HepG2 (cell line): ENCODE results near the gene ZNF155. TPM values are rescaled to one million over a fixed set of nuclear protein-coding genes. Genes with fewer than 3 reads are reported as not detected.

Source experiments
- ELK4 ChIP-seq: sonication (generic); formaldehyde crosslinking; IDR thresholded peaks from 2 replicates; pipeline ENCODE4 v1.9.0; 2021; ENCODE audit warnings: missing genetic modification reagents, borderline replicate concordance
- GATAD2A ChIP-seq: IDR thresholded peaks from 2 replicates; pipeline ENCODE4 v1.6.1; 2016
- HBP1 ChIP-seq: IDR thresholded peaks from 2 replicates; pipeline ENCODE4 v1.6.1; 2016; ENCODE audit warnings: low read depth, control low read depth
- HNF4A ChIP-seq: sonication (generic); formaldehyde crosslinking; IDR thresholded peaks from 2 replicates; pipeline ENCODE4 v1.4.0; 2020; ENCODE audit warnings: missing genetic modification reagents
- KDM2A ChIP-seq: sonication (generic); formaldehyde crosslinking; IDR thresholded peaks from 2 replicates; pipeline ENCODE4 v1.4.0; 2020; ENCODE audit warnings: low read depth, missing genetic modification reagents, borderline replicate concordance
- KLF9 ChIP-seq: IDR thresholded peaks from 2 replicates; pipeline ENCODE4 v1.6.1; 2016; ENCODE audit warnings: low read depth
- MED8 ChIP-seq: sonication (generic); formaldehyde crosslinking; IDR thresholded peaks from 2 replicates; pipeline ENCODE4 v1.8.1; 2023; ENCODE audit warnings: mild to moderate bottlenecking, missing genetic modification reagents; ENCODE audit not compliant: insufficient replicate concordance
- NONO ChIP-seq, 2 experiments: fragments of 450-650 bp in 1 of 2; sonication (generic) in 1 of 2; formaldehyde crosslinking in 1 of 2; IDR thresholded peaks in 1 of 2; conservative IDR thresholded peaks in 1 of 2; 2 replicates each; pipeline versions ENCODE4 v1.6.1 to v1.8.0; 2017 to 2022; ENCODE audit warnings: mild to moderate bottlenecking in 1 of 2, missing genetic modification reagents in 1 of 2, moderate library complexity in 1 of 2
- PHF20 ChIP-seq: sonication (generic); formaldehyde crosslinking; IDR thresholded peaks from 2 replicates; pipeline ENCODE4 v1.5.0; 2020; ENCODE audit warnings: mild to moderate bottlenecking, missing genetic modification reagents
- RXRA ChIP-seq: sonication (generic); formaldehyde crosslinking; IDR thresholded peaks from 2 replicates; pipeline ENCODE4 v1.5.1; 2020; ENCODE audit warnings: missing genetic modification reagents
- SMAD3 ChIP-seq: sonication (generic); formaldehyde crosslinking; IDR thresholded peaks from 2 replicates; pipeline ENCODE4 v1.4.0; 2020; ENCODE audit warnings: missing genetic modification reagents
- TARDBP ChIP-seq: sonication (generic); formaldehyde crosslinking; IDR thresholded peaks from 2 replicates; pipeline ENCODE4 v1.8.0; 2022; ENCODE audit warnings: mild to moderate bottlenecking, missing genetic modification reagents
- TFDP1 ChIP-seq: IDR thresholded peaks from 2 replicates; pipeline ENCODE4 v1.6.1; 2016; ENCODE audit warnings: missing compliant biosample characterization, missing genetic modification reagents, borderline replicate concordance
- YEATS2 ChIP-seq: sonication (generic); formaldehyde crosslinking; IDR thresholded peaks from 2 replicates; pipeline ENCODE4 v1.4.0; 2020; ENCODE audit warnings: missing genetic modification reagents, borderline replicate concordance
- ZNF256 ChIP-seq: sonication (generic); formaldehyde crosslinking; conservative IDR thresholded peaks from 2 replicates; pipeline ENCODE4 v1.4.0; 2020; ENCODE audit warnings: missing genetic modification reagents
- ZNF543 ChIP-seq: sonication (generic); formaldehyde crosslinking; IDR thresholded peaks from 2 replicates; pipeline ENCODE4 v1.4.0; 2020; ENCODE audit warnings: mild to moderate bottlenecking, missing genetic modification reagents
- ZNF550 ChIP-seq: sonication (generic); formaldehyde crosslinking; IDR thresholded peaks from 2 replicates; pipeline ENCODE4 v1.4.0; 2020; ENCODE audit warnings: mild to moderate bottlenecking, missing genetic modification reagents, borderline replicate concordance
- ZNF567 ChIP-seq: sonication (generic); formaldehyde crosslinking; IDR thresholded peaks from 2 replicates; pipeline ENCODE4 v1.8.1; 2023; ENCODE audit warnings: mild to moderate bottlenecking, missing genetic modification reagents, borderline replicate concordance
- ZNF687 ChIP-seq: sonication (generic); formaldehyde crosslinking; IDR thresholded peaks from 2 replicates; pipeline ENCODE4 v1.5.1; 2020; ENCODE audit warnings: mild to moderate bottlenecking, missing genetic modification reagents, moderate library complexity
- ZNF891 ChIP-seq: sonication (generic); formaldehyde crosslinking; IDR thresholded peaks from 2 replicates; pipeline ENCODE4 v1.5.0; 2020; ENCODE audit warnings: mild to moderate bottlenecking, missing genetic modification reagents
- ZSCAN25 ChIP-seq: sonication (generic); formaldehyde crosslinking; IDR thresholded peaks from 2 replicates; pipeline ENCODE4 v1.8.0; 2022; ENCODE audit warnings: mild to moderate bottlenecking, missing genetic modification reagents
- polyA plus RNA-seq, 8 experiments: library from polyadenylated mRNA; depleted of rRNA in 3 of 8; stranded (reverse) in 7 of 8; unstranded in 1 of 8; fragments of >200 nt; fragmentation: Illumina TruSeq in 4 of 8; extraction: Trizol in 4 of 8; gene quantifications; 2 replicates each; pipeline versions ENCODE4 v1.2.1 to v1.2.3, GENCODE V29; 2011 to 2016; ENCODE audit warnings: low read depth in 4 of 8, missing spikeins in 1 of 8, mixed read lengths in 1 of 8; ENCODE audit not compliant: insufficient read depth in 1 of 8
- total RNA-seq, 5 experiments: library from RNA; depleted of rRNA; stranded (reverse); fragments of >200 nt; fragmentation: Illumina TruSeq; extraction: Trizol; gene quantifications; 2 replicates each; pipeline ENCODE4 v1.2.3, GENCODE V29; 2016; ENCODE audit warnings: low read depth in 1 of 5

Gene ZNF155
- total and polyA plus RNA-seq, 2 of the 13 experiments (the other 11 are each of a cell fraction or from before 2014, with no cell fraction given) = 2.5 to 3.6 TPM

- TF ChIP-seq TARDBP (CRISPR knock-in tag) (0 out of 2 replicates have a peak, but pooled peaks have one; percentile 50), TFDP1 (CRISPR knock-in tag) (peak; percentile 50; the same call in 1 of the 2 replicates), ZNF543 (CRISPR knock-in tag) (peak; percentile 79; the same call in 1 of the 2 replicates), ELK4 (CRISPR knock-in tag) (0 out of 2 replicates have a peak, but pooled peaks have one; percentile 33), ZNF891 (CRISPR knock-in tag) (0 out of 2 replicates have a peak, but pooled peaks have one; percentile 1), ZNF687 (CRISPR knock-in tag) (peak; percentile 68), PHF20 (CRISPR knock-in tag) (peak; percentile 86), HNF4A (CRISPR knock-in tag) (peak; percentile 37; the same call in 1 of the 2 replicates), KLF9 (CRISPR knock-in tag) (no peak), ZNF550 (CRISPR knock-in tag) (0 out of 2 replicates have a peak, but pooled peaks have one; percentile 54), HBP1 (no peak), SMAD3 (CRISPR knock-in tag) (no peak), GATAD2A (CRISPR knock-in tag) (0 out of 2 replicates have a peak, but pooled peaks have one; percentile 10), ZNF256 (CRISPR knock-in tag) (no peak), NONO (IDR thresholded peaks at IDR 0.05) (no peak), NONO (CRISPR knock-in tag; conservative IDR thresholded peaks at IDR 0.05) (no peak), KDM2A (CRISPR knock-in tag) (0 out of 2 replicates have a peak, but pooled peaks have one; percentile 42), RXRA (CRISPR knock-in tag) (peak; percentile 56; the same call in 1 of the 2 replicates), ZSCAN25 (CRISPR knock-in tag) (no peak), MED8 (CRISPR knock-in tag) (no peak), YEATS2 (CRISPR knock-in tag) (peak; percentile 69; the same call in 1 of the 2 replicates), ZNF567 (CRISPR knock-in tag) (0 out of 2 replicates have a peak, but pooled peaks have one; percentile 67)
Measured at GRCh38 chr19:44002566-44003460, 18.8 kb downstream of the ZNF155 start, which contains the start of gene ZNF230 (continued).
